Measurements from ENCODE around the gene SDC4.
A peak's percentile ranks its signal among the peaks of the same experiment; 100 is the strongest.

- TF ChIP-seq POLR2A (IDR thresholded peaks at IDR 0.05), result peak; percentile 38
- peak; percentile 77 to 81 (median 79) for TF ChIP-seq POLR2AphosphoS5 (IDR thresholded peaks at IDR 0.05)
- TF ChIP-seq CTCF (IDR thresholded peaks at IDR 0.05), result no peak
- no peak for TF ChIP-seq EP300 (IDR thresholded peaks at IDR 0.05; ENCODE audit: low read depth)
Measured at GRCh38 chr20:45358282-45359068, 10.3 kb upstream of the SDC4 start.
